ENCODE measurements around the gene CD33. TPM values are rescaled to one million over a fixed set of nuclear protein-coding genes. Genes with fewer than 3 reads are reported as not detected.

The CD33 gene
- polyA plus RNA-seq, 1 experiment, result not detected

GRCh38 chr19:51185069-51185867, 39.6 kb upstream of the CD33 start:
- Histone ChIP-seq H3K9me3 (ENCODE audit: control insufficient read depth, insufficient read depth, low read length) (peaks cover 37% of the 10 kb centered on the region), H3K27me3 (ENCODE audit: control insufficient read depth, insufficient read depth, low read length) (no peaks in the 10 kb centered on the region), H3K4me3 (ENCODE audit: low read depth, low read length) (no peak overlapping the region), H3K27ac (ENCODE audit: low read depth, low read length) (no peak overlapping the region)
- no peak for DNase-seq (ENCODE audit: low read depth, low spot score)
- POLR2A ChIA-PET, result no interaction called here
- CTCF ChIA-PET, result no interaction called here
- TF ChIP-seq CTCF (IDR thresholded peaks at IDR 0.05; ENCODE audit: low read depth, low read length), result no peak

- TF ChIP-seq CTCF (IDR thresholded peaks at IDR 0.05; ENCODE audit: low read depth, low read length), result no peak
- H3K4me3 ChIP-seq (ENCODE audit: low read depth, low read length), result no peak overlapping the region
- no peak for DNase-seq (ENCODE audit: low read depth, low spot score)
- POLR2A ChIA-PET, result no interaction called here
- H3K27ac ChIP-seq (ENCODE audit: low read depth, low read length), result no peak overlapping the region
- CTCF ChIA-PET, result no interaction called here
- peaks cover 37% of the 10 kb centered on the region for H3K9me3 ChIP-seq (ENCODE audit: control insufficient read depth, insufficient read depth, low read length)
- no peaks in the 10 kb centered on the region for H3K27me3 ChIP-seq (ENCODE audit: control insufficient read depth, insufficient read depth, low read length)
Measured at GRCh38 chr19:51185868-51186215, 39.0 kb upstream of the CD33 start.

GRCh38 chr19:51186323-51186722, 38.6 kb upstream of the CD33 start:
- Histone ChIP-seq H3K27me3 (ENCODE audit: control insufficient read depth, insufficient read depth, low read length) (no peaks in the 10 kb centered on the region), H3K27ac (ENCODE audit: low read depth, low read length) (no peak overlapping the region), H3K4me3 (ENCODE audit: low read depth, low read length) (no peak overlapping the region), H3K9me3 (ENCODE audit: control insufficient read depth, insufficient read depth, low read length) (peaks cover 35% of the 10 kb centered on the region)
- CTCF ChIA-PET, result no interaction called here
- POLR2A ChIA-PET, result no interaction called here
- TF ChIP-seq CTCF (IDR thresholded peaks at IDR 0.05; ENCODE audit: low read depth, low read length), result no peak
- DNase-seq (ENCODE audit: low read depth, low spot score), result no peak

- no peak overlapping the region for H3K4me3 ChIP-seq (ENCODE audit: low read depth, low read length)
- DNase-seq (ENCODE audit: low read depth, low spot score), result no peak
- ChIA-PET POLR2A (no interaction called here), CTCF (no interaction called here)
- H3K27me3 ChIP-seq (ENCODE audit: control insufficient read depth, insufficient read depth, low read length), result no peaks in the 10 kb centered on the region
- peaks cover 27% of the 10 kb centered on the region for H3K9me3 ChIP-seq (ENCODE audit: control insufficient read depth, insufficient read depth, low read length)
- TF ChIP-seq CTCF (IDR thresholded peaks at IDR 0.05; ENCODE audit: low read depth, low read length), result no peak
- H3K27ac ChIP-seq (ENCODE audit: low read depth, low read length), result no peak overlapping the region
Measured at GRCh38 chr19:51187395-51188226, 37.3 kb upstream of the CD33 start.

- Histone ChIP-seq H3K4me3 (ENCODE audit: low read depth, low read length) (no peak overlapping the region), H3K27me3 (ENCODE audit: control insufficient read depth, insufficient read depth, low read length) (no peaks in the 10 kb centered on the region), H3K27ac (ENCODE audit: low read depth, low read length) (no peak overlapping the region), H3K9me3 (ENCODE audit: control insufficient read depth, insufficient read depth, low read length) (peaks cover 27% of the 10 kb centered on the region)
- no peak for TF ChIP-seq CTCF (IDR thresholded peaks at IDR 0.05; ENCODE audit: low read depth, low read length)
- DNase-seq (ENCODE audit: low read depth, low spot score), result no peak
- ChIA-PET CTCF (no interaction called here), POLR2A (no interaction called here)
Measured at GRCh38 chr19:51188227-51188559, 36.7 kb upstream of the CD33 start.

Data from AG04450 (cell line).